Fibroblast of peridontal ligament (primary cell): ENCODE results near the gene PLEKHJ1.
A peak's percentile ranks its signal among the peaks of the same experiment; 100 is the strongest.
"Not testable (repeated sequence)": the region's sequence is repeated elsewhere in the genome, so short reads cannot be mapped to it uniquely, and the experiment has no call there.

Experiments used
- DNase-seq: peaks from one replicate; pipeline ENCODE4 v3.0.0-alpha.2; 2010; ENCODE audit errors: extremely low read depth

The PLEKHJ1 gene

GRCh38 chr19:2236314-2237050, at the start of gene PLEKHJ1, which contains the start of gene SF3A2:
TSS of gene PLEKHJ1 (minus strand) at chr19:2236329. CDS start at chr19:2236248, 81 bp downstream.
TSS of gene SF3A2 (plus strand) at chr19:2236824. CDS start at chr19:2243419, 6,595 bp downstream.
- DNase-seq: peak; percentile 97

GRCh38 chr19:2283835-2284507, 47.8 kb upstream of the PLEKHJ1 start:
- DNase-seq: no peak

GRCh38 chr19:2282862-2283237, 46.7 kb upstream of the PLEKHJ1 start:
- no peak for DNase-seq

- no peak for DNase-seq
These were observed 46.1 kb upstream of the PLEKHJ1 start, which contains the start of gene PEAK3 for GRCh38 chr19:2282062-2282861. TSS of gene PEAK3 (minus strand) at chr19:2282175. CDS start at chr19:2280931, 1,244 bp downstream.

- DNase-seq: not testable (repeated sequence)
These were observed 45.3 kb upstream of the PLEKHJ1 start for GRCh38 chr19:2281265-2282061.

GRCh38 chr19:2280633-2281264, 44.6 kb upstream of the PLEKHJ1 start:
- DNase-seq: no peak

- DNase-seq: no peak
These were observed 42.5 kb upstream of the PLEKHJ1 start for GRCh38 chr19:2278459-2279158.

- no peak for DNase-seq
These were observed 41.0 kb upstream of the PLEKHJ1 start for GRCh38 chr19:2277138-2277537.

- no peak for DNase-seq
These were observed 40.4 kb upstream of the PLEKHJ1 start for GRCh38 chr19:2276429-2276986.

GRCh38 chr19:2275588-2276428, 39.7 kb upstream of the PLEKHJ1 start:
- DNase-seq: no peak

- DNase-seq: peak; percentile 50
These were observed 38.9 kb upstream of the PLEKHJ1 start for GRCh38 chr19:2274931-2275535.

- no peak for DNase-seq
These were observed 38.1 kb upstream of the PLEKHJ1 start for GRCh38 chr19:2274185-2274711.

GRCh38 chr19:2273356-2274184, 37.4 kb upstream of the PLEKHJ1 start:
- DNase-seq: peak; percentile 53

GRCh38 chr19:2271234-2272103, 35.3 kb upstream of the PLEKHJ1 start:
- peak; percentile 76 for DNase-seq

- DNase-seq: peak; percentile 84
These were observed 34.5 kb upstream of the PLEKHJ1 start for GRCh38 chr19:2270423-2271233.

GRCh38 chr19:2270157-2270422, 34.0 kb upstream of the PLEKHJ1 start:
- peak; percentile 24 for DNase-seq
